Subcutaneous adipose tissue (tissue), 4 donors: Measurements from ENCODE around the gene TARS1. TPM values are rescaled to one million over a fixed set of nuclear protein-coding genes. Genes with fewer than 3 reads are reported as not detected.

Experiments used
- CTCF ChIP-seq: fragments of 450-650 bp; IDR thresholded peaks from one replicate; pipeline ENCODE4 v1.5.1; 2016; ENCODE audit warnings: low read depth, mild to moderate bottlenecking, control low read depth, antibody characterized with exemption, moderate library complexity
- total RNA-seq, 4 donors: library from RNA; depleted of rRNA; stranded (reverse); fragments of >200 nt; gene quantifications; one replicate each; pipeline ENCODE4 v1.1.0, GENCODE V29; 2016

Gene TARS1
- total RNA-seq, 4 donors from 2014 or later: 55.9 to 143 (median 70.6) TPM

GRCh38 chr5:33504570-33504969 is 63.8 kb downstream of the TARS1 start:
- TF ChIP-seq CTCF: no peak

GRCh38 chr5:33507426-33507825 is 66.7 kb downstream of the TARS1 start:
- no peak for TF ChIP-seq CTCF

GRCh38 chr5:33509036-33509435 is 68.3 kb downstream of the TARS1 start:
- TF ChIP-seq CTCF: no peak

- TF ChIP-seq CTCF: no peak
Observed at GRCh38 chr5:33513462-33514185, 72.9 kb downstream of the TARS1 start.

- TF ChIP-seq CTCF: no peak
Observed at GRCh38 chr5:33516421-33516820, 75.7 kb downstream of the TARS1 start.
